Activated CD8-positive, alpha-beta T cell treated with anti-CD3 and anti-CD28 coated beads, Interleukin-2, amount 10 ng/mL, durations not matched to agents 7 days and 5 days (primary cell): Measurements from ENCODE around the gene TNFAIP8L1. TPM values are rescaled to one million over a fixed set of nuclear protein-coding genes. Genes with fewer than 3 reads are reported as not detected.
A peak's percentile ranks its signal among the peaks of the same experiment; 100 is the strongest.

ENCODE experiments used
- ATAC-seq: fragments of 150-1000 bp; cut with Tn5 transposase; one replicate; pipeline ENCODE4 v1.10.0; 2021; ENCODE audit warnings: moderate library complexity
- CTCF ChIA-PET: fragments of 350-600 bp; sonication (Branson Sonifier 250); formaldehyde crosslinking; loops from one replicate; lab custom pipeline; 2021; ENCODE audit warnings: antibody characterized with exemption; lab: Charles Lee
- POLR2A ChIA-PET: fragments of 350-600 bp; sonication (Branson Sonifier 250); formaldehyde crosslinking; loops from one replicate; lab custom pipeline; 2021; ENCODE audit warnings: antibody characterized with exemption; lab: Charles Lee
- DNase-seq: peaks from one replicate; pipeline ENCODE4 v3.0.0-alpha.2; 2020
- H3K27ac Mint-ChIP-seq: one replicate; pipeline ENCODE4 v1.8.0; 2021; ENCODE audit warnings: mild to moderate bottlenecking, mixed read lengths
- H3K27me3 Mint-ChIP-seq: one replicate; pipeline ENCODE4 v1.8.0; 2021; ENCODE audit warnings: low read depth, mixed read lengths
- H3K36me3 Mint-ChIP-seq: one replicate; pipeline ENCODE4 v1.8.0; 2021; ENCODE audit warnings: low read depth, mixed read lengths
- H3K4me1 Mint-ChIP-seq: one replicate; pipeline ENCODE4 v1.8.0; 2021; ENCODE audit warnings: low read depth, mixed read lengths
- H3K4me3 Mint-ChIP-seq: one replicate; pipeline ENCODE4 v1.8.0; 2021; ENCODE audit warnings: mild to moderate bottlenecking, mixed read lengths
- H3K9me3 Mint-ChIP-seq: one replicate; pipeline ENCODE4 v1.8.0; 2022; ENCODE audit warnings: mixed read lengths; ENCODE audit not compliant: insufficient read depth
- total RNA-seq, 2 experiments: library from RNA; stranded (reverse); gene quantifications; one replicate each; pipeline ENCODE4 v1.2.3, GENCODE V29; 2021

Gene TNFAIP8L1
- total RNA-seq, 2 experiments from 2014 or later: 19.4 to 20.2 TPM

GRCh38 chr19:4597975-4598671 lies 41.2 kb upstream of the TNFAIP8L1 start:
- POLR2A ChIA-PET: no interaction called here
- Mint-ChIP-seq H3K9me3 (no peaks in the 10 kb centered on the region), H3K4me1 (peaks cover 7% of the 10 kb centered on the region), H3K36me3 (no peaks in the 10 kb centered on the region), H3K27ac (no peak overlapping the region), H3K27me3 (peaks cover 31% of the 10 kb centered on the region), H3K4me3 (no peak overlapping the region)
- CTCF ChIA-PET: interaction anchor here (1.1 kb wide), 2 partner anchors 31 to 196 kb away, joined by 3 to 4 read pairs; partner anchors contain the start of gene CHAF1A
- DNase-seq: peak; percentile 58
- ATAC-seq: peak; percentile 70

- no peaks in the 10 kb centered on the region for H3K9me3 Mint-ChIP-seq
- no peak overlapping the region for H3K27ac Mint-ChIP-seq
- ChIA-PET POLR2A (no interaction called here), CTCF (no interaction called here)
- no peaks in the 10 kb centered on the region for H3K36me3 Mint-ChIP-seq
- no peak for ATAC-seq
- no peak overlapping the region for H3K4me3 Mint-ChIP-seq
- peaks cover 31% of the 10 kb centered on the region for H3K27me3 Mint-ChIP-seq
- no peak for DNase-seq
- H3K4me1 Mint-ChIP-seq: peaks cover 7% of the 10 kb centered on the region
Measured at GRCh38 chr19:4598712-4599111, 40.6 kb upstream of the TNFAIP8L1 start.

GRCh38 chr19:4600082-4600481 lies 39.2 kb upstream of the TNFAIP8L1 start:
- POLR2A ChIA-PET: no interaction called here
- CTCF ChIA-PET: no interaction called here

DNA sequence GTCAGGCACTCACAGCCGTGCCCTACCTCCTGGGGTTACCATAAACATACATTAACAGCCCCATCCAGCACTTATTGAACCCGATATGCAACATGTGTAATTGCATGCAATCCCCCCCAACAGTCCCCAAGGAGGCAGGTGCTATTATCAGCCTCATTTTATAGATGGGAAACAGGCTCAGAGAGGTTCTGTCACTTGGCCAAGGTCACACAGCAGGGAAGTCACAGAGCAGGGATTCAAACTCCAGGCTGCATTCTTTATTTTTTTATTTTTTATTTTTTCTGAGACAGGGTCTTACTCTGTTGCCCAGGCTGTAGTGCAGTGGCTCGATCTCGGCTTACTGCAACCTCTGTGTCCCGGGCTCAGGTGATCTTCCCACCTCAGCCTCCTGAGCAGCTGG lies 38.4 kb upstream of the TNFAIP8L1 start:
- H3K27me3 Mint-ChIP-seq: peaks cover 23% of the 10 kb centered on the region
- no peaks in the 10 kb centered on the region for H3K9me3 Mint-ChIP-seq
- no peak for ATAC-seq
- CTCF ChIA-PET: no interaction called here
- POLR2A ChIA-PET: no interaction called here
- DNase-seq: no peak
- no peak overlapping the region for H3K4me3 Mint-ChIP-seq
- H3K4me1 Mint-ChIP-seq: peaks cover 7% of the 10 kb centered on the region
- no peaks in the 10 kb centered on the region for H3K36me3 Mint-ChIP-seq
- no peak overlapping the region for H3K27ac Mint-ChIP-seq

More at GRCh38 chr19:4600082-4600481, 39.2 kb upstream of the TNFAIP8L1 start:
- no peaks in the 10 kb centered on the region for H3K9me3 Mint-ChIP-seq
- peaks cover 25% of the 10 kb centered on the region for H3K27me3 Mint-ChIP-seq
- H3K27ac Mint-ChIP-seq: no peak overlapping the region
- H3K36me3 Mint-ChIP-seq: no peaks in the 10 kb centered on the region
- ATAC-seq: no peak
- H3K4me1 Mint-ChIP-seq: peaks cover 7% of the 10 kb centered on the region
- DNase-seq: no peak
- H3K4me3 Mint-ChIP-seq: no peak overlapping the region

DNA sequence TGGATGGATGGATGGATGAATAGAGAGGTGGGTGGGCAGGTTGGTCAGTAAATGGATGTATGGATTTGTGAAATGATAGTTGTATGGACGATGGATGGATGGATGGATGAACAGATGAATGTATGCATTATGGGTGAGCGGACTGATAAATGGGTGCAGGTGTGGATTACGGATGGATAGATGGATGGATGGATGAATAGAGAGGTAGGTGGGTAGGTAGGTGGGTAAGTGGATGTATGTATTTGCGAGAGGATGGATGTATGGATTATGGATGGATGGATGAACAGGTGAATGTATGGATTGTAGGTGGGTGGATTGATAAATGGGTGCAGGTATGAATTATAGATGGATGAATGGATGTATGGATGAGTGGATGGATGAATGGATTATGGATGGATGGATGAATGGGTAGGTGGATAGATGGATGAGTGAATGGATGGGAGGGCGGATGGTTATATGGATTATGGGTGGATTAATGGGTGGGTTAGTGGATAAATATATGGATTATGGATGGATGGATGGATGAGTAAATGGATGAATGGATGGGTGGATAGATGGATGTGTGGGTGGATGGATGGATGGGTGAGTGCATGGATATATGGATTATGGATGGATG lies 37.0 kb upstream of the TNFAIP8L1 start:
- DNase-seq (no peak), ATAC-seq (no peak)
- ChIA-PET POLR2A (no interaction called here), CTCF (no interaction called here)
- H3K36me3 Mint-ChIP-seq: no peaks in the 10 kb centered on the region
- H3K27ac Mint-ChIP-seq: no peak overlapping the region
- no peak overlapping the region for H3K4me3 Mint-ChIP-seq
- peaks cover 5% of the 10 kb centered on the region for H3K4me1 Mint-ChIP-seq
- peaks cover 20% of the 10 kb centered on the region for H3K27me3 Mint-ChIP-seq
- H3K9me3 Mint-ChIP-seq: no peaks in the 10 kb centered on the region

GRCh38 chr19:4602915-4603314 lies 36.4 kb upstream of the TNFAIP8L1 start:
- no peaks in the 10 kb centered on the region for H3K36me3 Mint-ChIP-seq
- H3K4me3 Mint-ChIP-seq: no peak overlapping the region
- POLR2A ChIA-PET: no interaction called here
- peaks cover 19% of the 10 kb centered on the region for H3K27me3 Mint-ChIP-seq
- DNase-seq: no peak
- no peak overlapping the region for H3K27ac Mint-ChIP-seq
- ATAC-seq: no peak
- CTCF ChIA-PET: no interaction called here
- H3K4me1 Mint-ChIP-seq: peaks cover 2% of the 10 kb centered on the region
- H3K9me3 Mint-ChIP-seq: no peaks in the 10 kb centered on the region

DNA sequence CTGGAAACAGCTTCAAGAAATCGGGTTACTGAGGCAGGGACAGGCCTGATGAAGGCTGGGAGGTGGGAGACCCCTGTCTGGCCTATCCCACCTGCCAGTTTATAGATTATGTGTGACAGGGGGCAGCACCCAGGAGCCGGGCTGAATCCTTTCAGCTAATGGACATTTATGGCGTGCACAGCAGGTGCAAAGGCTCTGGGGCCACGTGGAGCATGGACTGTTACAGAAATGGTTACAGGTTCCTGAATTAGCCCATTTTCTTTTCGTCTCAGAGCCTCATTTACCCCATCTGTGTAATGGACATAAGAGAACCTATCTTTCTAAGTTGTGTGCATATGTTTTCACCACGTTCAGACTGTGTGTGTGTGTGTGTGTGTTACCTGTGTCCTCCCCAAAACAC lies 34.4 kb upstream of the TNFAIP8L1 start:
- H3K36me3 Mint-ChIP-seq: no peaks in the 10 kb centered on the region
- CTCF ChIA-PET: interaction anchor here (0.6 to 1.4 kb wide), 3 partner anchors 12 to 130 kb away, joined by 3 read pairs; no protein-coding TSS in a partner anchor
- H3K27ac Mint-ChIP-seq: no peak overlapping the region
- DNase-seq (no peak), ATAC-seq (no peak)
- H3K27me3 Mint-ChIP-seq: peaks cover 13% of the 10 kb centered on the region
- no peaks in the 10 kb centered on the region for H3K9me3 Mint-ChIP-seq
- no peak overlapping the region for H3K4me3 Mint-ChIP-seq
- POLR2A ChIA-PET: no interaction called here
- H3K4me1 Mint-ChIP-seq: no peaks in the 10 kb centered on the region

DNA sequence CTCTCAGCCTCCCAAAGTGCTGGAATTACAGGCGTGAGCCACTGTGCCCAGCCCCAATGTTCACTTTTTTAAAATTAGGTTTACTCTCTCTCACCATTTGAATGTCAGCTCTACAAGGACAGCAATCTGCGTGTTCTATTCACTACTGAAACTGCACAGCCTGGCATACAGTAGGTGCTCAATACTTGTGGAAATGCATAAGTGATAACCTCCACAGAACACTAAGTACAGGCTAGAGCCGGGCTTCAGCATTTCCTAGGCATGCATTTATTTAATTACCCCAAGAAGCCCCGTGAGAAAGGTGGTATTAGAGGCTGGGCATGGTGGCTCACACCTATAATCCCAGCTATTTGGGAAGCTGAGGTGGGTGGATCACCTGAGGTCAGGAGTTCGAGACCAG lies 33.1 kb upstream of the TNFAIP8L1 start:
- ChIA-PET CTCF (interaction anchor here (1.4 kb wide), 1 partner anchor 17 kb away, joined by 3 read pairs; no protein-coding TSS in a partner anchor), POLR2A (no interaction called here)
- DNase-seq: no peak
- H3K4me3 Mint-ChIP-seq: no peak overlapping the region
- H3K36me3 Mint-ChIP-seq: no peaks in the 10 kb centered on the region
- H3K27ac Mint-ChIP-seq: no peak overlapping the region
- no peaks in the 10 kb centered on the region for H3K9me3 Mint-ChIP-seq
- peaks cover 20% of the 10 kb centered on the region for H3K27me3 Mint-ChIP-seq
- ATAC-seq: no peak
- H3K4me1 Mint-ChIP-seq: no peaks in the 10 kb centered on the region

DNA sequence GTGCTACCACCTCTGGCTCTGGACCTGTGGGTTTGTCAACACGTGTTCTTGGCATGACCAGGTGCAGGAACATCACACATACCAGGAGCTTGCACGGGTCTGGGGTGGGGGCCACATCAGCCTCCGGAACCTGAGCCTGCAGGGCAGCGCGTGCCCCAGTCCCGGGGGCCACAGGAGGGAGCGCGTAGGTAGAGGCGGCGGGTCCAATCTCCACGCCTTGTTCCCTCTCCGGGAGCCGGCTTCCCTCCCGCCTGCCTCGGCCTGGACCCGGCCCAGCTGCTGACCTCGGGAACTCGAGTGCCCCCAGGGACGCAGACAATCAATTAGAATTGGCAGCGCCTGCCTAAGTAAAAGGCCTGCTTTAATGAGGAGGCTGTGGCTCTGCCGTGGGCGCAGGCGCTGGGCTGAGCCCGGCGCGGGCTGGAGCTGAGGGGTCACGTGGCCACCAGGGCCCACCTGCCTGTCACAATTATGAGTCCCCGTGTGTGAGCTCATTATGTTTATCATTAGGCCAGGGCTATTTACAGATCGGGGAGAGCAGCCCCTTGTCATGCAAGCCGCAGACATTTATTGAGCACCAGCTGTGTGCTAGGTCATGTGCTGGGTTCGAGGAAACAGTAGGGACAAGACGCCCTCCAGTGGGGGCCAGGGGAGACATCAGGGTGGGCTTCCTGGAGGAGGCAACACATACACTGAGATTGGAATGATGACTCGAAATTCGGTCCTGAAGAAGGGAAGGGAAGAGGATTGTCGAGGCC lies 32.2 kb upstream of the TNFAIP8L1 start:
- DNase-seq (no peak), ATAC-seq (no peak)
- ChIA-PET POLR2A (no interaction called here), CTCF (no interaction called here)
- Mint-ChIP-seq H3K27me3 (peaks cover 17% of the 10 kb centered on the region), H3K4me3 (no peak overlapping the region), H3K36me3 (no peaks in the 10 kb centered on the region), H3K4me1 (no peaks in the 10 kb centered on the region), H3K27ac (no peak overlapping the region), H3K9me3 (no peaks in the 10 kb centered on the region)

DNA sequence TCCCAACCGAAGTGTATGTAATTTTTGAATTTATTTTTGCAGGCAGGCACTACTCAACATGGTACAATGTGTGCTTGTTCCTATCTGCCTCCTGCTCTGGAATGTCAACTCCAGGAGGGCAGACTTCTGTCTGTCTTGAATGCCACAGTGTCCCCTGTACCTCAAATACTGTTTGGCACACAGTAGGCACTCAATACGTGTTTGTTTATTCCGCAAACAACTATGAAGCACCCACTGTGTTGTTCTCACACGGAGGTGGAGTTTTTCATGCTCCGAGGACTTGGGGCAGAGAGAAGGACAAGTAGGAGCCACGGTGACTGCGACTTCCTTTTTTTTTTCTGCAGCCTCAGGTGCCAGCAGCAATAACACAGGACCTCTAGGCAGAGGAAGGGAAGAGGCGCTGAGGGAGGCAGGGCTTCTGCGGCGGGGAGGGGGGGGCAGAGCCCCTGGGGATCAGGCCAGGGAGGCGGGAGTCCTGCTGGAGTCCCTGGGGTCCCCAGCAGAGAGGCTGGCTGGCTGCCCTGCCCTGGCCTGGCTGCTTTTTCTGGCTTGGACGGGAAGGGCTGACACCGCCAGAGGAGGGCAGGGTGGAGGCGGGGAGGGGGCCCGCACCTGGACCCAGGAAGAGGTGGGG lies 29.3 kb upstream of the TNFAIP8L1 start:
- Mint-ChIP-seq H3K27ac (no peak overlapping the region), H3K4me1 (no peaks in the 10 kb centered on the region), H3K27me3 (peaks cover 19% of the 10 kb centered on the region), H3K4me3 (no peak overlapping the region), H3K36me3 (no peaks in the 10 kb centered on the region), H3K9me3 (no peaks in the 10 kb centered on the region)
- POLR2A ChIA-PET: no interaction called here
- ATAC-seq: no peak
- DNase-seq: no peak
- CTCF ChIA-PET: no interaction called here

DNA sequence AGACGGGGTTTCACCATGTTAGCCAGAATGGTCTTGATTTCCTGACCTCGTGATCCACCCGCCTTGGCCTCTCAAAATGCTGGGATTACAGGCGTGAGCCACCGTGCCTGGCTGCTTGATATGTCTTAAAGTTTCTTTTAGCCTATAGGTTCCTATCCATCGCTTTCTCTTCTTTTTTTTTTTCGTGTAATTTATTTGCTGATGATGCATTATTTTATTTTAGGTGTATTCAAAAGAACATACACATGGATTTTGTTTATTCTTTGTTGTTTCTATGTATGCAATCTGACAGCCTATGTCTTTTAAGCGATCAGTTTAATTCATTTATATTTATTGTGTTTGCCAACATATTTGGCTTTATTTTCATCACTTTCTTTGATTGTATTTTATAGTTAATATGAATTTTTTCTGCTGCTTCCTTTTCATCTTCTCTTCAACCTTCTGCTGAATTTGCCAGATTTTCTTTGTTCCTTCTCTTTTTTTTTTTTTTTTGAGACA lies 26.0 kb upstream of the TNFAIP8L1 start:
- CTCF ChIA-PET: no interaction called here
- POLR2A ChIA-PET: no interaction called here
- no peaks in the 10 kb centered on the region for H3K9me3 Mint-ChIP-seq
- H3K27me3 Mint-ChIP-seq: peaks cover 15% of the 10 kb centered on the region
- H3K4me1 Mint-ChIP-seq: no peaks in the 10 kb centered on the region
- no peak overlapping the region for H3K27ac Mint-ChIP-seq
- no peak for ATAC-seq
- no peak overlapping the region for H3K4me3 Mint-ChIP-seq
- no peak for DNase-seq
- no peaks in the 10 kb centered on the region for H3K36me3 Mint-ChIP-seq
